DND-41 (cell line): Measurements from ENCODE around the gene LMO7.
"Not testable (repeated sequence)": the region's sequence is repeated elsewhere in the genome, so short reads cannot be mapped to it uniquely, and the experiment has no call there.

Experiments
- ATAC-seq: fragments of 200-7000 bp; cut with Tn5 transposase; 3 replicates; pipeline ENCODE4 v1.9.1; 2021; ENCODE audit warnings: low read depth; ENCODE audit not compliant: insufficient read depth
- DNase-seq: peaks from one replicate; pipeline ENCODE4 v3.0.0-alpha.2; 2020
- H2AFZ ChIP-seq: 2 replicates; pipeline ENCODE4 v1.6.0; 2012; ENCODE audit warnings: low read depth, low read length
- H3K27ac ChIP-seq: 2 replicates; pipeline ENCODE4 v1.5.1; 2012; ENCODE audit warnings: low read length, inconsistent platforms
- H3K27me3 ChIP-seq: fragments of 200-600 bp; sonication (generic); 2 replicates; pipeline ENCODE4 v1.6.0; 2012; ENCODE audit warnings: low read length, mild to moderate bottlenecking, inconsistent platforms; ENCODE audit not compliant: insufficient read depth, poor library complexity
- H3K36me3 ChIP-seq: 2 replicates; pipeline ENCODE4 v1.5.1; 2012; ENCODE audit warnings: low read length, inconsistent platforms; ENCODE audit not compliant: insufficient read depth
- H3K4me1 ChIP-seq: 2 replicates; pipeline ENCODE4 v1.5.1; 2012; ENCODE audit warnings: mild to moderate bottlenecking, low read length; ENCODE audit not compliant: insufficient read depth
- H3K4me2 ChIP-seq: 2 replicates; pipeline ENCODE4 v1.6.0; 2012; ENCODE audit warnings: mild to moderate bottlenecking, moderate library complexity, low read length, inconsistent platforms; ENCODE audit not compliant: insufficient read depth
- H3K4me3 ChIP-seq, 2 experiments: fragments of 200-600 bp in 1 of 2; shearing (Covaris generic) in 1 of 2; 2 replicates each; pipeline ENCODE4 v1.5.1; 2012 to 2016; ENCODE audit warnings: inconsistent platforms in 2 of 2, low read length in 2 of 2, mild to moderate bottlenecking in 2 of 2, low read depth in 1 of 2, moderate library complexity in 1 of 2
- H3K79me2 ChIP-seq: 2 replicates; pipeline ENCODE4 v1.6.0; 2012; ENCODE audit warnings: low read length, inconsistent platforms; ENCODE audit not compliant: insufficient read depth
- H3K9ac ChIP-seq: 2 replicates; pipeline ENCODE4 v1.6.0; 2012; ENCODE audit warnings: low read depth, mild to moderate bottlenecking, inconsistent platforms, low read length, moderate library complexity
- H3K9me3 ChIP-seq: 2 replicates; pipeline ENCODE4 v1.5.1; 2012; ENCODE audit warnings: low read length, moderate library complexity, mild to moderate bottlenecking, inconsistent platforms; ENCODE audit not compliant: insufficient read depth, severe bottlenecking
- H4K20me1 ChIP-seq: 2 replicates; pipeline ENCODE4 v1.6.0; 2012; ENCODE audit warnings: low read length; ENCODE audit not compliant: insufficient read depth
- CTCF ChIP-seq: IDR thresholded peaks from 2 replicates; pipeline ENCODE4 v1.5.1; 2012; ENCODE audit warnings: borderline replicate concordance, low read length, moderate library complexity, mild to moderate bottlenecking; ENCODE audit not compliant: poor library complexity, severe bottlenecking; ENCODE audit errors: extremely low read depth
- EZH2 ChIP-seq: IDR thresholded peaks from 3 replicates; pipeline ENCODE4 v1.6.1; 2012; ENCODE audit warnings: borderline replicate concordance, low read depth, mild to moderate bottlenecking, moderate library complexity, low read length, inconsistent platforms; ENCODE audit not compliant: severe bottlenecking

The LMO7 gene

GRCh38 chr13:75670496-75670895, 34.4 kb downstream of the LMO7 start:
- ATAC-seq (no peak), DNase-seq (no peak)
- TF ChIP-seq CTCF (no peak), EZH2 (no peak)
- Histone ChIP-seq H2AFZ (no peak overlapping the region), H3K27ac (no peak overlapping the region), H3K4me3 (no peak overlapping the region), H3K4me1 (no peaks in the 10 kb centered on the region), H3K27me3 (no peaks in the 10 kb centered on the region), H4K20me1 (no peaks in the 10 kb centered on the region), H3K9me3 (no peaks in the 10 kb centered on the region), H3K9ac (no peak overlapping the region), H3K4me2 (no peak overlapping the region), H3K79me2 (no peaks in the 10 kb centered on the region), H3K36me3 (no peaks in the 10 kb centered on the region)

- Histone ChIP-seq H3K4me2 (no peak overlapping the region), H3K9me3 (no peaks in the 10 kb centered on the region), H3K27ac (no peak overlapping the region), H3K36me3 (no peaks in the 10 kb centered on the region), H4K20me1 (no peaks in the 10 kb centered on the region), H3K4me3 (no peak overlapping the region), H3K27me3 (no peaks in the 10 kb centered on the region), H3K9ac (no peak overlapping the region), H2AFZ (no peak overlapping the region), H3K79me2 (no peaks in the 10 kb centered on the region), H3K4me1 (no peaks in the 10 kb centered on the region)
- TF ChIP-seq CTCF (no peak), EZH2 (no peak)
- DNase-seq (no peak), ATAC-seq (no peak)
Measured at GRCh38 chr13:75675421-75675820, 39.3 kb downstream of the LMO7 start.

DNA sequence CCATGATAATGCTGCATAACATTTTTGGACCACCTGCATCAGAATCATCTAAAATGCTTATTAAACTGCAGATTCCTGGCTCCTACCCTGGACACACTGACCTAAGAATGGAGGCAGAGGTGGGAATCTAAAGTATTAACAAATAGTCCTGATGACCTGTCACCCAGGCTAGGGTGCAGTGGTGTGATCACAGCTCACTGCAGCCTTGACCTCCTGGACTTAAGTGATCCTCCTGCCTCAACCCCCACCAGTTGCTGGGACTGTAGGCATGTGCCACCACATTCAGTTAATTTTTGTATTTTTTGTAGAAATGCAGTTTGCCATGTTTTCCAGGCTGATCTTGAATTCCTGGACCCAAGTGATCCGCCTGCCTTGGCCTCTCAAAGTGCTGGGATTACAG, 43.3 kb downstream of the LMO7 start:
- H3K9ac ChIP-seq = no peak overlapping the region
- H3K4me1 ChIP-seq = no peaks in the 10 kb centered on the region
- H3K4me2 ChIP-seq = no peak overlapping the region
- no peak for DNase-seq
- no peaks in the 10 kb centered on the region for H4K20me1 ChIP-seq
- no peak for ATAC-seq
- TF ChIP-seq CTCF (no peak), EZH2 (no peak)
- H2AFZ ChIP-seq = no peak overlapping the region
- no peaks in the 10 kb centered on the region for H3K27me3 ChIP-seq
- H3K36me3 ChIP-seq = no peaks in the 10 kb centered on the region
- no peak overlapping the region for H3K27ac ChIP-seq
- no peaks in the 10 kb centered on the region for H3K9me3 ChIP-seq
- H3K79me2 ChIP-seq = no peaks in the 10 kb centered on the region
- no peak overlapping the region for H3K4me3 ChIP-seq

- not testable (repeated sequence) for ATAC-seq, H3K4me3 ChIP-seq, H3K79me2 ChIP-seq, H3K27me3 ChIP-seq, H3K9me3 ChIP-seq, H3K4me1 ChIP-seq, H3K27ac ChIP-seq, H2AFZ ChIP-seq, H3K4me2 ChIP-seq, H3K36me3 ChIP-seq, H4K20me1 ChIP-seq, DNase-seq, H3K9ac ChIP-seq
Measured at GRCh38 chr13:75680251-75680650, 44.1 kb downstream of the LMO7 start.
